ENCODE results near the gene TRIM54. TPM values are rescaled to one million over a fixed set of nuclear protein-coding genes. Genes with fewer than 3 reads are reported as not detected.
A peak's percentile ranks its signal among the peaks of the same experiment; 100 is the strongest.

The TRIM54 gene
- total RNA-seq, 1 donor = not detected

DNA sequence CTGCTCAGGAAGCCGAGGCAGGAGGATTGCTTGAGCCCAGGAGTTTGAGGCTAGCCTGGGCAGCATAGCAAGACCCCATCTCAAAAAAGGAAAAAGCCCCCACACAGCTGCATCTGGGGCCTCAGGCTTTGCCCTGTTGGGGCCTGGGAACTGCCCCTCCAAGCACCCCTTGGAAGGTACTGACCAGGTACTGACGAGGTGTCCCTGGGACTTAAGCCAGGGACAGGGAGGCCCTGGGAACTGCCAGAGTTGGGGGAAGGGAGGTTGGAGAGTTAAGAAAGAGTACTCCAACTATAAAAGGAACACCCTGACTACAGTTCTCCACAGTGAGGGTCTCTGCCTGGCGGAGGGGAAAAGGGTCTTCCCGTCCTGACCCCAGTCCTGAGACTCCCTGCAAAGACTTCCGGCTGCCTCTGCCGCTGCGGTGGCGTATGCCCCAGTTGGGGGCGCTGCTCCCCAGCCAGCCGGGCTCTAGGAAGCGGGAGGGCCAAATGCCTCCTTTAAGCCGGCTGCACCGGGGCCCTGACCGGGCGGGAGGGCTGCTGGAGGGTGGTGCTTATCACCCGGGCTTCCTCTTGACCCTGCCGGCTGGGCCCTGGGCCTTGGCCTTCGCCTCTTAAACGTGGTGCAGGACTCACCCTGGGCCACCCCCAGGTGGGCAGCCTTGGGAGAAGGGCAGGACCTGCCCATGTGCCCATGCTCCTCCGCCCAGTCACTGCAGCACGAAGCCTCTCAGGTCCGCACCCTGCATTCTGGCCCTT lies 32.2 kb upstream of the TRIM54 start:
- peaks cover 4% of the 10 kb centered on the region for H3K27me3 ChIP-seq (ENCODE audit: insufficient read depth, low read length)
- no peaks in the 10 kb centered on the region for H3K4me1 ChIP-seq (ENCODE audit: insufficient read depth, low read length)
- no peak overlapping the region for H3K4me3 ChIP-seq (ENCODE audit: low read length)

DNA sequence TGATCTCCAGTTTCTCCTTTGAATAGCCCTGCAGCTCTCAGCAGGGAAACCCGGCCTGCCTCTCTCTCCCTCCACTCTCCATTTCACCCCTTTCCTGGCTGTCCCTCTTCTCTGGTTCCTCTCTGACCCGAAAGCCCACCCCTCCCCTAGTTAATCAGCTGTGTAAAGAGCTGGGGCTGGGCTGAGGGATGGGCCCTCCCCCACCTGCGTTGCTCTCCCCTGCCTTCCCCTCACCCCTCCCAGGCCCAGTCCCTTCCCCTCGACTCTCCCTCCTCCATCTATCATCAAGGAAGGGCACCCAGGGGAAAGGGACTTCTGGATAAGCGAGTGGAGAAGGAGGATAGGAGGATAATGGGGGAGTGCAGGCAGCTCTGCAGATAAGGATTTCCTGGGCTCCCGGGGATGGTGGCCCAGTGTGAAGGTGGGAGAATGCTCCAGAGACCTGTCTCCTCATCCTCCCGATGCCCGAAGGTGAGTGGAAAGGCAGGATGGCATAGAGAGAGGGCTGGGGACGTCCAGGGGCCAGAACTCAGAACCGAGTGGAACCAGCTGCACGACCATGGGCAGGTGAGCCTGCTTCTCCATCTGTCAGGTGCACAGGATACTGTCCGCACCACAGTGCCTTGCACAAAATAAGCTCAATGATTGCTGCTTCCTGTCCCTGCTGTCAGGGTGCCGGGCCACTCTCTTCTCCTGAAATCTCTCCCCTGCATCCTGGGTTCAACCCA lies 31.4 kb upstream of the TRIM54 start:
- Histone ChIP-seq H3K4me1 (ENCODE audit: insufficient read depth, low read length) (no peaks in the 10 kb centered on the region), H3K4me3 (ENCODE audit: low read length) (no peak overlapping the region), H3K9me3 (ENCODE audit: low read depth, low read length) (no peaks in the 10 kb centered on the region), H3K27me3 (ENCODE audit: insufficient read depth, low read length) (peaks cover 4% of the 10 kb centered on the region)

More for the DNA sequence above, 32.2 kb upstream of the TRIM54 start:
- no peaks in the 10 kb centered on the region for H3K9me3 ChIP-seq (ENCODE audit: low read depth, low read length)

DNA sequence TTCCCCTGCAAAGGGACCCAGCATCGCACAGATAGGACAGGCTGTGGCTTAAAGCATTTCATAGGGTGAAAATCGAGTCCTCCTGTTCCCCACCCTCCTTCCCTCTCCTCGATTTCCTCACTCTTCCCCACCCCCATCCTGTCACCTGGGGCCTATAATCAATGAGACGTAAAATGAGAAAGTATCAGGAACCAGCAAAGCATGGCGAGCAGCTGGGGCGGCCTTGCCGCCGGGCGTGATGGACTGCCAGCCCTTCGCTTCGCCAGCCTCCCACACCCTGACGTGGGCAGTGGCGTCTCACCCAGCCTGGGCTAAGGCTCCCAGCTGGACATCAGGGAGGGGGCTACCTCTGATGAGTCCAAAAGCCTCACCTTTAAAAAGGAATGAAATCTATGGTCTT lies 30.5 kb upstream of the TRIM54 start:
- peaks cover 4% of the 10 kb centered on the region for H3K27me3 ChIP-seq (ENCODE audit: insufficient read depth, low read length)

DNA sequence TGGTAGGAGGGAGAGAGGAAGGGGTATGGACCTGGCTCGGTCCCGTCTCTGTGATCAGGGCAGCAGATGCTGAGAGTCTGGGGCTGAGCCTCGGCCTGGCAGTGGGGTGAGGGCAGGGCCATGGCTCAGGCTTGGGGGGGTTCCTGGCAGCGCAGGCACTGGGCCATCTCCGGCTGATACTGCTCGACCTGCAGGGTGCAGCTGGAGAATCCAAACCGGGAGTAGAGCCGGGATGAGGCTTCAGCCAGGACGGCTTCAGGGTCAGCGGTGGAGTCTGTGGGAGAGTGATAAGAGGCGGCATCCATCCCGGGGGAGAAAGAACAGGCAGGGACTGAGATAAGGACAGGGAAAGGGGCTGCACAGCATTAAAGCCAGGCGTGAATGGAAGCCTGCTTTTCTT lies 27.0 kb upstream of the TRIM54 start:
- Histone ChIP-seq H3K4me3 (ENCODE audit: low read length) (no peak overlapping the region), H3K9me3 (ENCODE audit: low read depth, low read length) (no peaks in the 10 kb centered on the region), H3K27me3 (ENCODE audit: insufficient read depth, low read length) (peaks cover 11% of the 10 kb centered on the region), H3K4me1 (ENCODE audit: insufficient read depth, low read length) (no peaks in the 10 kb centered on the region)

More for the DNA sequence above, 30.5 kb upstream of the TRIM54 start:
- Histone ChIP-seq H3K4me1 (ENCODE audit: insufficient read depth, low read length) (no peaks in the 10 kb centered on the region), H3K9me3 (ENCODE audit: low read depth, low read length) (no peaks in the 10 kb centered on the region), H3K4me3 (ENCODE audit: low read length) (no peak overlapping the region)

DNA sequence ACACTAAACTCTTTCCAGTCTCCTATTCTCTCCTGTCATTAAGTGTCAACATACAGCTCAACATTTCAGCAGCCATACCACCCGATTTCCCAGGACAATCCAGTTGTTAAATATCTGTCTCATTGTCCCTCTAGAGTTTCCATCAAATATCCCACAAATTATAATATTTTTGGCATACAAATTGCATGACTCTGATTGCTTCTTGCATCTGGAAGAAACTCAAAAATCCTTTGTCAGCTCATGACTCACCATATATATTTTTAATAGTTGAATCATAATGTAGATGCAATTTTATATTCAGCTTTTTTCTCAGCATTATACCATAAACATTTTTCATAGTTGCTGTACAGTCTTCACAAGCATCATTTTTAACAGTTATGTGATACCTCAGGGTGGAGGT lies 26.6 kb upstream of the TRIM54 start:
- Histone ChIP-seq H3K4me1 (ENCODE audit: insufficient read depth, low read length) (no peaks in the 10 kb centered on the region), H3K4me3 (ENCODE audit: low read length) (no peak overlapping the region), H3K9me3 (ENCODE audit: low read depth, low read length) (no peaks in the 10 kb centered on the region), H3K27me3 (ENCODE audit: insufficient read depth, low read length) (peaks cover 16% of the 10 kb centered on the region)

DNA sequence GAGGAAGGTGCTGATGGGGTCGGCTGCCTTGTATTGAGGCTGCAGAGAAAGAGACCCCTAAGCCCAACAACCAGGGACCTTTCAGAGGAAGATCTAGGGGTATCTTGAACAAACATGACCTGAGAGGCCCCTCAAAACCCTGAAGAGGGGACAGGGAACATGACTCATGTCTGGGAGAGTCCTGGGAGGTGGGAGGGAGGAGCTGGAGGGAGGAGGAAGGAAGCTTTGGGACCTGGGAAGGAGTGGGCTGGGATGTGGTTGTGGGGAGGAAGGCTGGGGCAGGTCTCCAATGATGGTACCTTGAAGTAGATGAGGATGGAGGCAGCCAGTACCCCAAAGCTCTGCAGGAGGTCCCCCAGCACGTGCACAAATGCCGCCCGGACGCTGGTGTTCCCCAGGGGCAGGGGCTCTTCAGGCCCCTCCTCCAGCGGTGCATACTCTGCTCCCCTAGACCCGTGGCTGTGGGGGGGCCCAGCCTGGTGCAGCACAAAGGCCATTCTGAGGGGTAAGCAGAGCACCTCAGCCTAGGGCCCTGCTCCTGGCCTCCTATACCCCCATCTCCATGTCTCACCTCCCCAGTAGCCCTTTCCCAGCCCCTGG lies 25.3 kb upstream of the TRIM54 start:
- H3K4me3 ChIP-seq (ENCODE audit: low read length) = no peak overlapping the region
- peaks cover 29% of the 10 kb centered on the region for H3K27me3 ChIP-seq (ENCODE audit: insufficient read depth, low read length)
- peaks cover 2% of the 10 kb centered on the region for H3K4me1 ChIP-seq (ENCODE audit: insufficient read depth, low read length)
- no peaks in the 10 kb centered on the region for H3K9me3 ChIP-seq (ENCODE audit: low read depth, low read length)

DNA sequence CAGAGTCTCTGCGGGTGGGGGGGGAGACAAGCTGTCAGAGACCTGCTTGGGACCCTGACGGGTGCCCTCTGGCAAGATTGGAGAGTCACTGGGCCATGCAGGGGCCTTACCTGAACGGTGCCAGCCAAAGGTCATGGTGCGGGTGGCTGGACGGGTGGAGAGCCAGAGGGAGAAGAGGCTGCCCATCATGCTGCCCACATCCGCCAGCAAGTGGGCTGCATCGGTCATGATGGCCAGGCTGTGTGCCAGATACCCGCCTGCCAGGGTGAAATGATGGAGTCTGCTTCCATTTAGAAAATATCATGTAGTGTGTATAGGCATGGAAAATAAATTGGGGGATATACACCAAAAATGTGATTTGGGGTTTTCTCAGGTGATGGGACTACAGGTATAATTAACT lies 24.2 kb upstream of the TRIM54 start:
- Histone ChIP-seq H3K4me3 (ENCODE audit: low read length) (no peak overlapping the region), H3K4me1 (ENCODE audit: insufficient read depth, low read length) (peaks cover 12% of the 10 kb centered on the region), H3K27me3 (ENCODE audit: insufficient read depth, low read length) (peaks cover 35% of the 10 kb centered on the region), H3K9me3 (ENCODE audit: low read depth, low read length) (no peaks in the 10 kb centered on the region)

DNA sequence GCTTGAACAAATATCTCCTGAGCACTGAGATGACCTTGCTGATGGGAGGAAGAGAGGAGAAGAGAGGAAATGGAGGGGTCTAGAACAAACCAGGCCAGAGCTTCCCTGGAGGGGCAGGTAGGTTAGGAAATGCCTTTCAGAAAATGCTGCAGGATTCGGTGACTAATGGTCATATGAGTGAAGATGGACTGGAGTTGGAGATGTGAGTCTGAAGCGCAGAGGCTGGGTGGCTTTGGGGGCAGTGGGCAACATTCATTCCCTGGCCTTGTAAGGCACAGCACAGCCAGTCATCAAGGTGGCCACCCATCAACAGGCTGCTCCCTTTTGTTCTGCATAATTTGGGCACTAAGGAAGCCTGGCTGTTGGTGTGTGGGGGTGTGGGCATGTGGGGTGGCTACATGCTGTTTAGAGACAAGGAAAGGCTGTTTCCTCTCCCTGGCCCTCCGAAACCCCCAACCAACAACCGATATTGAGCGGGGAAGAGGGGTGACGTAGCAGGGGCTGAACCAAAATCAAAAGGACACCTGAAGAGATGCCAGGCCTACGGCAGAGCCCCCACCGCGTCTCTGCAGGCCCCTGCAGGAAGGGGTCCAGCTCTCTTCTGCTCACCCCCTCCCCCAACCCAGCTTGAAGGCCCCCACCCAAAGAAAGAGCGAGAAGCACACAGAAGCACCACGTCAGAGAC lies 20.8 kb upstream of the TRIM54 start:
- Histone ChIP-seq H3K27me3 (ENCODE audit: insufficient read depth, low read length) (peaks cover 64% of the 10 kb centered on the region), H3K9me3 (ENCODE audit: low read depth, low read length) (no peaks in the 10 kb centered on the region), H3K4me3 (ENCODE audit: low read length) (no peak overlapping the region), H3K4me1 (ENCODE audit: insufficient read depth, low read length) (peaks cover 36% of the 10 kb centered on the region)

DNA sequence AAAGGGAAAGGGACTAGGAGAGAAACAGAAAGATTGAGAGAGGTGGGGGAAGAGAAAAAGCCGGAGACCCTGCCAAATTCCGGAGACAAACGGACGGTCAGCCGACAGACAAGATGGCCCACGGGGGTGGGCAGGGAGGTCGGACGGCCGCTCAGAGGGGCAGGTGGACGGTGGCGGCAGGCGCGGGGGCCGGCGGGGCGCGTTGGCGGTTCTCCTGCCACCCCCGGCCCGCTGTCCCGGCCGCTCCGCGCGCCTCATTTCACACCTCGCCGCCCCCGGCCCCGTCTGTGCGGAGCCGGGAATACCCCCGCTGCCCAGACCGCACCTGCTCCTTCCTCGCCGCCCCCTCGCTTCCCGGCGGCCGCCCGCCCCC lies 20.3 kb upstream of the TRIM54 start:
- Histone ChIP-seq H3K27me3 (ENCODE audit: insufficient read depth, low read length) (peaks cover 66% of the 10 kb centered on the region), H3K4me1 (ENCODE audit: insufficient read depth, low read length) (peaks cover 36% of the 10 kb centered on the region), H3K4me3 (ENCODE audit: low read length) (no peak overlapping the region), H3K9me3 (ENCODE audit: low read depth, low read length) (no peaks in the 10 kb centered on the region)

DNA sequence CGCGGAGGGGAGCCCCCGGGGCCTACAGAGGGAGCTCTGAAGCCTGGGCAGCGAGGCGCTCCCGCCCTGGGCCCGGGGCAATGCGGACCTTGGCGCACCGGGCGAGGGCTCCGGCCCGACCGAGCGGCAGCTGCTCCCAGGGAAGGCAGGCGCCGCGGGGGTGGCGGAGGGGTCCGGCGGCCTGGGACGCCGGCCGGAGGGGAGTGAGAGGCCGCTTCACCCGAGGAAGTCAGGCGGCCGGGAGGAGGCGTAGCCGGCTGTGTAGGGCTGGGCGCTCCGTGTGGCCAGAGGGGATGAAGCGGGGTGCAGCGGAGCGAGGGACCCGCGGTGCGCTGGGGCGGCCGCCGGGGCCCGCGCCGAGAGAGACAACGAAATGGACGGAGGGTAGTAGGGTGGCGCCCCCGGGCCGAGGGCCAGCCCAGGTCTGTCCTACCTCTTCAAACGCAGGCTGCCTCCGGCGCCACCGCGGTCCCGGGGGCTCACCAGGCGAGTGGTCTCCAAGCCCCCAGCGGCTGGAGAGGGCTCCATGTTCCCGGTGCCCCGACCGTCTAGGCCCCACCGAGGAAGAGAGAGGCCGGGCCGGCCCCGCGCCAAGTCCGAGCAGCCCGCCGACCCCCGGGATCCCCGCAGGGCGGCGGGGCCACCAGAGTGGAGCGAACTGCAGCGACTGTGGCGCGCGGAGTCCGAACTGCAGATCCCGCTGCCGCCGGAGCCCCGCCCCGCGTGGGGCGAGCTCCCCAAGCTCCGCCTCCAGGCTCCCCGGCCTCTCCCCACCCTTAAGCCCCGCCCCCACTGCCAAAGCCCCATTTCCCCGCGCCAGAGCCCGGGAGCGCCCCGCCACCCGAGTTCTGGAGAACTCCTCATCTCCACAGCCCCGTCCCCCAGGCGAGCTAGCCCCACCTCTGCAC lies 19.6 kb upstream of the TRIM54 start, which contains the start of gene SLC30A3:
SLC30A3 (minus strand) TSS at position 669 of the 908 bp plus-strand sequence; CDS start at position 528, 141 bp downstream.
- Histone ChIP-seq H3K4me3 (ENCODE audit: low read length) (peak within 1 kb of the TSS; percentile 16), H3K4me1 (ENCODE audit: insufficient read depth, low read length) (peaks cover 36% of the 10 kb centered on the region), H3K9me3 (ENCODE audit: low read depth, low read length) (no peaks in the 10 kb centered on the region), H3K27me3 (ENCODE audit: insufficient read depth, low read length) (peaks cover 68% of the 10 kb centered on the region)

DNA sequence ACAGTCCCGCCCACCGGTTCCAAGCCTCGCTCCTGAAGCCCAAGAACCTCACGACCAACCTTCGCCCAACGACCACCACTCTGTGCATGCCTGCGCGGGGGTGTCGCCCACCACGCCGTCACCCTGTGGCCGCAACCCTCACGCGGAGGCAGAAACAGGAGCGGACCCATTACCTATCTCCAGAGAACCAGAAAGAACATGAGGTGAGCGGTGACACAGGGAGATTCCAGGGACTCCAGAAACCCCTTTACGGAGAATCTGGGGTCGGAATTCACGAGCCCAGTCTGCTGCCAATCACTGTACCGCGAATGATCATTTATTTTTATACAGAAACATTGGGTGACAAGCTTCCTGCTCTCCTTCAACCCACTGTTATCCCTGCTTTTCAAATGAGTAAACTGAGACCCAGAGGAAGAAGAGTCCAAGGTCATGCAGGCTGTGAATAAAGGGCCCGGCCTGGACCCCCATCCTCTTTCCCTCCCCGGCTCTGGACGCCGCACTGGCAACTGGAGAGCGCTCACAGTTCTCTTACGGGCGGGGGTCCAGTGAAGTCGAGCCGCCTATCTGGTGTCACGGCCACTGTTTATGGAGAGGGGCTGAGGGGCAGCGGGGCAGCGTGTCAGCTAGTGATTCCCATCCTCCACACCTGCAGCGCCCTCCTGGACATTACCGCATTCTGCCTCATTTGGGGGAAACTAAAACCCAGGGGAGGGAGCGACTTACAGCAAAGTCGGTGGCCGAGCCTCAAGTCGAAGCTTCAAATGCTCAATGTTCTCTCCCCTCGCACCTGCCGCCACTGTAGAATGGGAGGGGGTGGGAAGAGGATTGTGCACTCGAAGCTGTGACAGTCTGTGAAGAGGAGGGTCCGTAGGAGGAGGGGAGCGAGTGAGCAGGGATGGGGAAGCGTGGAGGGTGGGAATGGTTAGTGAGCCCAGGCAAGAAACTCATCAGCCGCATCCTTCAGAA lies 18.7 kb upstream of the TRIM54 start:
- no peak overlapping the region for H3K4me3 ChIP-seq (ENCODE audit: low read length)
- H3K27me3 ChIP-seq (ENCODE audit: insufficient read depth, low read length) = peaks cover 68% of the 10 kb centered on the region
- H3K4me1 ChIP-seq (ENCODE audit: insufficient read depth, low read length) = peaks cover 36% of the 10 kb centered on the region
- no peaks in the 10 kb centered on the region for H3K9me3 ChIP-seq (ENCODE audit: low read depth, low read length)

DNA sequence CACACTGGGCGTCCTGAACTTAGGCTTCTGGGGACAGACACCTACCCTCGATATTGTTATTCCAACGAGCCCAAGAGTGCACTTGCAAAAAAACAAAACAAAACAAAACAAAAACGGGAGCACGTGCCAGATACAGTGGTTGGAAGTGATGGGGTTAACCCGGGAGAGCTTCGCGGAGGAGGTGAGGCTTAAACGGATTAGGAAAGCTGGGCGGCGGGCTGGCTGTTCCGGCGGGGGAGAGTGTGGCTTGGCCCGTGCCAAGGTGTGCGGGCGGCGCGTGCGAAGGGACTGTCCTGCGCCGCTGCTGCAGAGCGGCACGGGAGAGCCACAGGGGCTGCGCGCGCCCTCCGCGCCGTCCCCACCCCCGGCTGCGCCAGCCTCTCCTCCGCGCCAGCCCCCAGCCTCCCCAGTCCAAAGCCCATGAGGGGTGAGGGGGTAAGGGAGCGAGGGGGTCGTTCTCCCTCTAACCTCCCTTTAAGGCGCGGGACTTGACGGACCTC lies 17.9 kb upstream of the TRIM54 start:
- Histone ChIP-seq H3K9me3 (ENCODE audit: low read depth, low read length) (no peaks in the 10 kb centered on the region), H3K27me3 (ENCODE audit: insufficient read depth, low read length) (peaks cover 70% of the 10 kb centered on the region), H3K4me1 (ENCODE audit: insufficient read depth, low read length) (peaks cover 36% of the 10 kb centered on the region), H3K4me3 (ENCODE audit: low read length) (peak overlapping the region; percentile 12)

All from mononuclear cell (primary cell).